ENCODE measurements around the gene METTL5.

The METTL5 gene

DNA sequence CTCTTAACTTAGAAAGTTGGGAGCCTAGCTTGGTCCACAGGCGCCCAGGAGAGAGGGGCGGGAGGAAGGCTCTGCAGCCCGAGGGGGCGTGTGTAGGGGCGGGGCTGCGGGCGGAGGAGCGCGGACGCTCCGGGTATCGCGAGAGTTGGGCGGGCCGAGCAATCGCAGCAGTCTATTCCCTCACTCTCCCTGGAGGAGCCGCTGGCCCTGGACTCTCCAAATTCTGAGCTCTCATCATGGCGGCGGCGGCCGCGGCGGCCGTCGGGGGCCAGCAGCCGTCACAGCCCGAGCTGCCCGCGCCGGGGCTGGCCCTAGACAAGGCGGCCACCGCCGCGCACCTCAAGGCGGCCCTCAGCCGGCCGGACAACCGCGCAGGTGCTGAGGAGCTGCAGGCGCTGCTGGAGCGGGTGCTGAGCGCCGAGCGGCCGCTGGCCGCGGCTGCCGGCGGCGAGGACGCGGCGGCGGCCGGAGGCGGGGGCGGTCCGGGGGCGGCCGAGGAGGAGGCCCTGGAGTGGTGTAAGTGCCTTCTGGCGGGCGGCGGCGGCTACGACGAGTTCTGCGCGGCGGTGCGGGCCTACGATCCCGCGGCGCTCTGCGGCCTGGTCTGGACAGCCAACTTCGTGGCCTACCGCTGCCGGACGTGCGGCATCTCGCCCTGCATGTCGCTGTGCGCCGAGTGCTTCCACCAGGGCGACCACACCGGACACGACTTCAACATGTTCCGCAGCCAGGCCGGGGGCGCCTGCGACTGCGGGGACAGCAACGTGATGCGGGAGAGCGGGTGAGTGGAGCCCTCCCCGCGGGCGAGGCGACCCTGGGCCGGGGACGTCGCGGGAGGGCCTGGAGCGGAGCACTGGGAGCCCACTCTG lies 2.8 kb upstream of the METTL5 start, which contains the start of gene UBR3:
TSS of gene UBR3 (plus strand) at position 183 of the 869 bp plus-strand sequence. CDS start at position 237, 54 bp downstream.
- TF ChIP-seq CREB1 (IDR thresholded peaks at IDR 0.05; ENCODE audit: low read depth): no peak
- TF ChIP-seq EGR1 (IDR thresholded peaks at IDR 0.05): peak; percentile 51
- peak; percentile 55; the same call in 1 of the 2 replicates for TF ChIP-seq ZBTB7A (IDR thresholded peaks at IDR 0.05; ENCODE audit: low read depth)
- TF ChIP-seq, protein P1, sequence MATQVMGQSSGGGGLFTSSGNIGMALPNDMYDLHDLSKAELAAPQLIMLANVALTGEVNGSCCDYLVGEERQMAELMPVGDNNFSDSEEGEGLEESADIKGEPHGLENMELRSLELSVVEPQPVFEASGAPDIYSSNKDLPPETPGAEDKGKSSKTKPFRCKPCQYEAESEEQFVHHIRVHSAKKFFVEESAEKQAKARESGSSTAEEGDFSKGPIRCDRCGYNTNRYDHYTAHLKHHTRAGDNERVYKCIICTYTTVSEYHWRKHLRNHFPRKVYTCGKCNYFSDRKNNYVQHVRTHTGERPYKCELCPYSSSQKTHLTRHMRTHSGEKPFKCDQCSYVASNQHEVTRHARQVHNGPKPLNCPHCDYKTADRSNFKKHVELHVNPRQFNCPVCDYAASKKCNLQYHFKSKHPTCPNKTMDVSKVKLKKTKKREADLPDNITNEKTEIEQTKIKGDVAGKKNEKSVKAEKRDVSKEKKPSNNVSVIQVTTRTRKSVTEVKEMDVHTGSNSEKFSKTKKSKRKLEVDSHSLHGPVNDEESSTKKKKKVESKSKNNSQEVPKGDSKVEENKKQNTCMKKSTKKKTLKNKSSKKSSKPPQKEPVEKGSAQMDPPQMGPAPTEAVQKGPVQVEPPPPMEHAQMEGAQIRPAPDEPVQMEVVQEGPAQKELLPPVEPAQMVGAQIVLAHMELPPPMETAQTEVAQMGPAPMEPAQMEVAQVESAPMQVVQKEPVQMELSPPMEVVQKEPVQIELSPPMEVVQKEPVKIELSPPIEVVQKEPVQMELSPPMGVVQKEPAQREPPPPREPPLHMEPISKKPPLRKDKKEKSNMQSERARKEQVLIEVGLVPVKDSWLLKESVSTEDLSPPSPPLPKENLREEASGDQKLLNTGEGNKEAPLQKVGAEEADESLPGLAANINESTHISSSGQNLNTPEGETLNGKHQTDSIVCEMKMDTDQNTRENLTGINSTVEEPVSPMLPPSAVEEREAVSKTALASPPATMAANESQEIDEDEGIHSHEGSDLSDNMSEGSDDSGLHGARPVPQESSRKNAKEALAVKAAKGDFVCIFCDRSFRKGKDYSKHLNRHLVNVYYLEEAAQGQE (IDR thresholded peaks at IDR 0.05; ENCODE audit: low read depth): no peak
- TF ChIP-seq, protein P2, sequence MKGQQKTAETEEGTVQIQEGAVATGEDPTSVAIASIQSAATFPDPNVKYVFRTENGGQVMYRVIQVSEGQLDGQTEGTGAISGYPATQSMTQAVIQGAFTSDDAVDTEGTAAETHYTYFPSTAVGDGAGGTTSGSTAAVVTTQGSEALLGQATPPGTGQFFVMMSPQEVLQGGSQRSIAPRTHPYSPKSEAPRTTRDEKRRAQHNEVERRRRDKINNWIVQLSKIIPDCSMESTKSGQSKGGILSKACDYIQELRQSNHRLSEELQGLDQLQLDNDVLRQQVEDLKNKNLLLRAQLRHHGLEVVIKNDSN (IDR thresholded peaks at IDR 0.05): no peak
- TF ChIP-seq, protein P3, sequence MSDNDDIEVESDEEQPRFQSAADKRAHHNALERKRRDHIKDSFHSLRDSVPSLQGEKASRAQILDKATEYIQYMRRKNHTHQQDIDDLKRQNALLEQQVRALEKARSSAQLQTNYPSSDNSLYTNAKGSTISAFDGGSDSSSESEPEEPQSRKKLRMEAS (IDR thresholded peaks at IDR 0.05): no peak
- TF ChIP-seq NFIC (IDR thresholded peaks at IDR 0.05): no peak
- peak; percentile 85 for TF ChIP-seq YY1 (IDR thresholded peaks at IDR 0.05; ENCODE audit: low read depth)
- TF ChIP-seq TAF1 (IDR thresholded peaks at IDR 0.05; ENCODE audit: low read depth): peak; percentile 90
- no peak for TF ChIP-seq RAD21 (IDR thresholded peaks at IDR 0.05; ENCODE audit: low read depth)

DNA sequence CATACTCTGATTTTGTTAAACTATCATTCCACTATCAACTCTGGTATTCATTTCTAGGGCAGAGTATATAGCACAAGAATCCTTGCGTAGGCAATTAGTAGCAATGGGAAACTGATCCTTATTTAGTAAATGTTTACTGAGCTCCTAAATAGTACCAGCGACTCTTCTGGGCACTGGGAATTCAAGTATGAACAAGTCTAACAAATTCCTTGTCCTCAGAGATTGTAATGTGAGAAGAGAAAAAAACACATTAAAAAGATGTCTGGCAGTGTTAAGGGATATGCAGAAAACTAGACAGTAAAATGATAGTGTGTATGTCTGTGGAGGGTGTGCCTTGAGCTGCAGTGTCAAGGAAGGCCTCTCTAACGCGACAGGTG lies 721 bp downstream of the METTL5 start:
- no peak for TF ChIP-seq YY1 (IDR thresholded peaks at IDR 0.05; ENCODE audit: low read depth)
- TF ChIP-seq, protein P1 (IDR thresholded peaks at IDR 0.05; ENCODE audit: low read depth): no peak
- TF ChIP-seq ZBTB7A (IDR thresholded peaks at IDR 0.05; ENCODE audit: low read depth): no peak
- TF ChIP-seq FOXM1 (IDR thresholded peaks at IDR 0.05; ENCODE audit: borderline replicate concordance, low read depth): no peak
- no peak for TF ChIP-seq CREB1 (IDR thresholded peaks at IDR 0.05; ENCODE audit: low read depth)
- TF ChIP-seq, protein P3 (IDR thresholded peaks at IDR 0.05): no peak
- no peak for TF ChIP-seq EP300 (IDR thresholded peaks at IDR 0.05; ENCODE audit: borderline replicate concordance)
- no peak for TF ChIP-seq CEBPB (IDR thresholded peaks at IDR 0.05)
- TF ChIP-seq TCF12 (IDR thresholded peaks at IDR 0.05; ENCODE audit: low read depth): no peak
- no peak for TF ChIP-seq TEAD4 (IDR thresholded peaks at IDR 0.05)
- no peak for TF ChIP-seq NFIC (IDR thresholded peaks at IDR 0.05)
- no peak for TF ChIP-seq EGR1 (IDR thresholded peaks at IDR 0.05)
- TF ChIP-seq TAF1 (IDR thresholded peaks at IDR 0.05; ENCODE audit: low read depth): no peak
- no peak for TF ChIP-seq RAD21 (IDR thresholded peaks at IDR 0.05; ENCODE audit: low read depth)
- TF ChIP-seq, protein P2 (IDR thresholded peaks at IDR 0.05): no peak

DNA sequence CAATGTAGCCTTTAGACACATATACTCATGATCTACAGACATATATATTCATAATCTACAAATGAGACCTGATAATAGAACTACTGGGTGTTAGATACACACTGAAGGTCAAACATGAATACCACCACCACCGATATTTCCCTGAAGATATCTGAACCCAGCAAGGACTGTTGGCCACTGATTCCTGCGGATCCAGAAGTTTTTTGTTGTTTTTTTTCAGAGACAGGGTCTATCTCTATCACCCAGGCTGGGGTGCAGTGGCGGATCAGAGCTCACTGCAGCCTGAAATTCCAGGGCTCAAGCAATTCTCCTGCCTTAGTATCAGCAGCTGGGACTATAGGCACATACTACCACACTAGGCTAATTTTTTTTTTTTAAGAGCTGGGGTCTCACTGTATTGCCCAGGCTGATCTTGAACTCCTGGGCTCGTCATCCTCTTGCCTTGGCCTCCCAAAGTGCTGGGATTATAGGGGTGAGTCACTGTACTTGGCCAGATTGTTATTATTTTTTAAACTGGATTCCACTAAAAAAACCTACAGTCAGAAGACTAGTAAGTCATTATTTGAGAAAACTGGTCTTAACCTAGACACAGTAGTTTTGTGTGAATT lies 1.8 kb downstream of the METTL5 start:
- TF ChIP-seq TCF12 (IDR thresholded peaks at IDR 0.05; ENCODE audit: low read depth) (no peak), RAD21 (IDR thresholded peaks at IDR 0.05; ENCODE audit: low read depth) (no peak), FOXM1 (IDR thresholded peaks at IDR 0.05; ENCODE audit: borderline replicate concordance, low read depth) (no peak), YY1 (IDR thresholded peaks at IDR 0.05; ENCODE audit: low read depth) (no peak), CEBPB (IDR thresholded peaks at IDR 0.05) (no peak)

DNA sequence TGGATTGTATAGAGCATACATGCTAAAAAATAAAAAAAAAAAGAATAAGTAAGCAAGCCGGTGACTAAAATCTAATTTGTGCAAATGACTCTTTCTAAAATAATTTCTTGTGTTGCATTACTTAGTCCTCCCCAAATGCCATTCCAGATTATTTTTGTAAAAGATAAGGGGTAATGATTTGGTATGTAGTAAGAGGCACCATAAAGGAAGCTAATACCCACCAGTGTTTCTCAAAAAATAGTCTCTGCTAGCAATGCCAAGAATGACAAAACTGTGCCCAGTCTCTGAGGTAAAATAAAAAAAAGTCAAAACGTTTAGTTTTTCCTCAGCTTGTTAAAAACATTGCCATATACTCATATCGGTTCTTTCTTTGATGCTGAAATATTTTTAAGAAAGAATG lies 2.7 kb downstream of the METTL5 start:
- TF ChIP-seq CREB1 (IDR thresholded peaks at IDR 0.05; ENCODE audit: low read depth) (no peak), TAF1 (IDR thresholded peaks at IDR 0.05; ENCODE audit: low read depth) (no peak), TEAD4 (IDR thresholded peaks at IDR 0.05) (no peak), YY1 (IDR thresholded peaks at IDR 0.05; ENCODE audit: low read depth) (no peak), FOXM1 (IDR thresholded peaks at IDR 0.05; ENCODE audit: borderline replicate concordance, low read depth) (no peak), RAD21 (IDR thresholded peaks at IDR 0.05; ENCODE audit: low read depth) (no peak), NFIC (IDR thresholded peaks at IDR 0.05) (no peak), CEBPB (IDR thresholded peaks at IDR 0.05) (no peak), EP300 (IDR thresholded peaks at IDR 0.05; ENCODE audit: borderline replicate concordance) (no peak), ZBTB7A (IDR thresholded peaks at IDR 0.05; ENCODE audit: low read depth) (no peak), EGR1 (IDR thresholded peaks at IDR 0.05) (no peak)
- TF ChIP-seq, protein P1 (IDR thresholded peaks at IDR 0.05; ENCODE audit: low read depth): no peak
- TF ChIP-seq, protein P3 (IDR thresholded peaks at IDR 0.05): no peak
- TF ChIP-seq, protein P2 (IDR thresholded peaks at IDR 0.05): no peak

All from Ishikawa (cell line).